ENCODE measurements around the gene SRSF6.

SRSF6 gene

DNA sequence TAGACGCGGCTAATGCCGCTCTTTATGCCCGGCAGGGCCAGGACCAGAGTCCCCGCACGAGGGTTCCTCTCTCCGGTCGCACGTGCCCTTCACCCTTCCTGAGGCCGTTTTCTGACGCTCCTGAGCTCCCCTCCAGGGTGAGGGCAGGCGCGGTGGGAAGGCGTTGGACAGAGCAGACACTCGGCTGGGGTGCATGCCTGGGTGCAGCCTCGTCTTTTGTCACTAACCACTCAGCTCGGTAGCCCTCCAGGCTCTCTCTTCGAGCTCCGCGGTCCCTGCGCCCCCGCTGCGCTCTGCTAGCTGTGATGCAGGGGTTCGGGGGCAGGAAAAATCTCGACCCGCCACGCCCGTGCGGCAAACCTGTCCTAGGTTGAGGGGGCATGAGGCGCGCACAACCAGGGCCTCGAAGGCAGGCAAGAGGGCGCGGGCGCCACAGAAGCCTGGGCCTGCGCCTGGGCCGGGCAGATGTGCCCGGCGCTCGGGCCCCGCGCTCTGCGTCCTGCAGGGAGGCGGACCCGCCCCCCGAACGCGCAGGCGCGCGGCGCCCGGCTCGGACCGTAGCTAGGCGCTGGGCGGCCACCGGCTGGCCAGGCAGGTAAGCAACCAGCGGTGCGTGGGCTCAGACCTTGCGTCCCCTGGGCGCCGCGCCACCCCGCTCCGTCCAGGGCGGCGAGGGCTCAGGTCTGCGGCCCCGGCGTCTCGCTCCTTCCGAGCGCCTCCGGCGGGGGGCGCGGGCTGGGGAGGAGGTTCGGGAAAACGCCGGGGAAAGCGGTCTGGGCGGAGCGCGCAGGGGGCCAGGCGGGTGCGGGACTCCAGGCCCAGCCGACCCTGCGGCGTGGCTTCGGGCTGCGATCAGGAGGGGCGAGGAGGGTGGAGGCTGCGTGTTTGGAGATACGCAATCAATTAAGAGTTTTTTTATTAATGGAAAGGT is 49.7 kb downstream of the SRSF6 start, which contains the start of gene L3MBTL1:
Gene L3MBTL1 (plus strand): TSS at position 548 of the 931 bp plus-strand sequence. CDS start 5,807 bp downstream, outside the sequence.
- TF ChIP-seq, protein P1, sequence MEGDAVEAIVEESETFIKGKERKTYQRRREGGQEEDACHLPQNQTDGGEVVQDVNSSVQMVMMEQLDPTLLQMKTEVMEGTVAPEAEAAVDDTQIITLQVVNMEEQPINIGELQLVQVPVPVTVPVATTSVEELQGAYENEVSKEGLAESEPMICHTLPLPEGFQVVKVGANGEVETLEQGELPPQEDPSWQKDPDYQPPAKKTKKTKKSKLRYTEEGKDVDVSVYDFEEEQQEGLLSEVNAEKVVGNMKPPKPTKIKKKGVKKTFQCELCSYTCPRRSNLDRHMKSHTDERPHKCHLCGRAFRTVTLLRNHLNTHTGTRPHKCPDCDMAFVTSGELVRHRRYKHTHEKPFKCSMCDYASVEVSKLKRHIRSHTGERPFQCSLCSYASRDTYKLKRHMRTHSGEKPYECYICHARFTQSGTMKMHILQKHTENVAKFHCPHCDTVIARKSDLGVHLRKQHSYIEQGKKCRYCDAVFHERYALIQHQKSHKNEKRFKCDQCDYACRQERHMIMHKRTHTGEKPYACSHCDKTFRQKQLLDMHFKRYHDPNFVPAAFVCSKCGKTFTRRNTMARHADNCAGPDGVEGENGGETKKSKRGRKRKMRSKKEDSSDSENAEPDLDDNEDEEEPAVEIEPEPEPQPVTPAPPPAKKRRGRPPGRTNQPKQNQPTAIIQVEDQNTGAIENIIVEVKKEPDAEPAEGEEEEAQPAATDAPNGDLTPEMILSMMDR (IDR thresholded peaks at IDR 0.05; ENCODE audit: low read depth, low read length, missing control alignments) = no peak
- in situ Hi-C loops (cut with HindIII; ENCODE audit: low sequenced_read_pairs) = no loop called here
- peak within 1 kb of the TSS; percentile 55 for H3K4me3 ChIP-seq (ENCODE audit: low read depth, low read length)
- no peak for DNase-seq (ENCODE audit: low read depth)

DNA sequence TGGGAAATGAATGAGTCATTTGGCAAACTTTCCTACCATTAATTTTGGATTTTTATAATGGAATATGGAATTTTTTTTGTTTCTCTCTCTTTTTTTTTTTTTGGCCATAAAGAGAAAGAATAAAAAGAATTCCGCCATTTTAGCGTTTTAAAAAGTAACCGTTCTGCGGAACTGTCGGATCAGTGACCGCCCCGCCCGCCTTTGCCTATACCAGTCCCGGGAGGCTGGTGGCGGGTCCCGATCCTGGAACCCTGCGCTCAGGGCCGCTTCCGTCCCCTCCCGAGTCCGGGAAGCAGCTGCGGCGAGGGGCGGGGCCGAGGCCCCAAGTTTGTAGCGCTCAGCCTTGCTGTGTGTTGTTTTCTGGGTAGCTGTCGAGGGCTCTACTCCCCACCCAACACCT is 50.4 kb downstream of the SRSF6 start:
- in situ Hi-C loops (cut with HindIII; ENCODE audit: low sequenced_read_pairs) = no loop called here
- H3K4me3 ChIP-seq (ENCODE audit: low read depth, low read length) = peak overlapping the region; percentile 55
- TF ChIP-seq, protein P1 (IDR thresholded peaks at IDR 0.05; ENCODE audit: low read depth, low read length, missing control alignments) = no peak
- no peak for DNase-seq (ENCODE audit: low read depth)

DNA sequence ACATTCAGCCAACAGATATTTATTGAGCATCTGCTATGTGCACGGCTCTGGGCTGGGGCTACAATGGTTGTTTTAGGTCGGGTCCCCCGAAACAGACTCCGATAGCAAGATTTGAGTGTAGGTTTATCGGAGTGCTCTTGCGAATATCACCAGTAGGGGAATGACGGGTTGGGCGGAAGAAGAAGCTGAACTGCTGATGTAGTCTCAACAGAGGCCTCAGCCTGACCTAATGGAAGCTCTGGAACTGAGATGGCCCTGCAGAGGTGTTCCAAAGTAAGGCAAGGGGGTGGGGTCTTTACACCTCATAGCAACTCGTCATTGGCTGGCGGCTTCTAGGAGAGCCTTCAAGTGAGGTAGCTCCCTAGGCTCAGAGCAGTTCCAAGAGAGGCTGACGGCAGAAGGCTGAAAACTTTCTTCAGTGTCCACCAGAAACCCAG is 50.9 kb downstream of the SRSF6 start:
- no peak for DNase-seq (ENCODE audit: low read depth)
- in situ Hi-C loops (cut with HindIII; ENCODE audit: low sequenced_read_pairs) = no loop called here
- TF ChIP-seq, protein P1 (IDR thresholded peaks at IDR 0.05; ENCODE audit: low read depth, low read length, missing control alignments) = peak; percentile 22
- peak overlapping the region; percentile 55 for H3K4me3 ChIP-seq (ENCODE audit: low read depth, low read length)

DNA sequence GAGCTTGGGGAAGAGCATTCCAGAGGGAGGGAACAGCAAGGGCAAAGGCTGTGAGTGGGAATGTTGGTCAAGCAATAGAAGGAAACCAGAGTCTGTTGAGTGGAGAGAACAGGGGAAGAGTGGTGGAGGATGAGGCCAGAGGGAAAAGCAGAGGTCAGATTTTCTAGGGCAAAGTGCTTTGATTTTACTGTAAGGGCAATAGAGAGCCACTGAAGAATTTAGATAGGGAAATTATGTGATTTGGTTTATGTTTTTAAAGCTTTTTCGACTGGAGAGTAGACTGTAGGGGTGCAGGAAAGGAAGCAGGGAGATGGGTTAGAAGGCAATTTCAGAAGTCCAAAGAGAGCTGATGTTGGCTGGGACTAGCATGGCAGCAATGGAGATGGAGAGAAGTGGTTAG is 54.2 kb downstream of the SRSF6 start:
- in situ Hi-C loops (cut with HindIII; ENCODE audit: low sequenced_read_pairs) = no loop called here
- no peak for DNase-seq (ENCODE audit: low read depth)
- TF ChIP-seq, protein P1 (IDR thresholded peaks at IDR 0.05; ENCODE audit: low read depth, low read length, missing control alignments) = no peak
- H3K4me3 ChIP-seq (ENCODE audit: low read depth, low read length) = no peak overlapping the region

DNA sequence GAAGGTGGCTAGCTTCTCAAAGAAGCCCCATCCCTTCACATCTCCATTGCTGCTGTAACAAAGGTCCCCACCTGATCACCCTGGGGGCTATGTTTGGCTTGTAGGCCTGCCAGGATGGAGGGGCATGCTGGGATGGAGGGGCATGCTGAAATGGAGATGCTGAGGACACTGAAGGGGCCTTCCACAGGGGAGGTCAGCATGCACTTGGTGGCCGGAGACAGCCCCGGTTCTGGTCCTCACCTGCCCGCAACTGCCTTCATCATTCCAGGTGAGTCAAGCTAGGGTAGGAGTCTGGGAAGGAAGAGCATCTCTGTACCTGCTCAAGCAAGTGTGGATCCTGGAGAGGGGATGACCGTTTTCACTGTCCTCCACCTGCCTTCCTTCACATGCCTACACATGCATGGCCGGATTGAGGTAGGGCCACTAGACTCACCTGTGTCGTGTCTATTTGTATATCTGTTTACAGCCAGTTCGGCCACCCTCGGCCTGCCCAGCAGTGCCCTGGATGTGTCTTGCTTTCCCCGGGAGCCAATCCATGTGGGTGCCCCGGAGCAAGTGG is 55.8 kb downstream of the SRSF6 start:
- in situ Hi-C loops (cut with HindIII; ENCODE audit: low sequenced_read_pairs) = no loop called here
- TF ChIP-seq, protein P1 (IDR thresholded peaks at IDR 0.05; ENCODE audit: low read depth, low read length, missing control alignments) = no peak
- peak overlapping the region; percentile 60 for H3K4me3 ChIP-seq (ENCODE audit: low read depth, low read length)
- no peak for DNase-seq (ENCODE audit: low read depth)
